Activated T-helper 17 cell treated with anti-CD3 and anti-CD28 coated beads, Interleukin-2, amount 50 U/mL, for 72 hours (primary cell): ENCODE results near the gene ALG11. TPM values are rescaled to one million over a fixed set of nuclear protein-coding genes. Genes with fewer than 3 reads are reported as not detected.
"Not testable (repeated sequence)": the region's sequence is repeated elsewhere in the genome, so short reads cannot be mapped to it uniquely, and the experiment has no call there.

Source experiments
- ATAC-seq: fragments of 150-1000 bp; cut with Tn5 transposase; replicated peaks from 2 replicates; pipeline ENCODE4 v1.10.0; 2021; ENCODE audit warnings: mild to moderate bottlenecking, moderate library complexity
- H3K27ac Mint-ChIP-seq: one replicate; pipeline ENCODE4 v1.8.0; 2022; ENCODE audit warnings: mixed read lengths
- H3K27me3 Mint-ChIP-seq: one replicate; pipeline ENCODE4 v1.8.0; 2022; ENCODE audit warnings: mixed read lengths
- H3K36me3 Mint-ChIP-seq: one replicate; pipeline ENCODE4 v1.8.0; 2022; ENCODE audit warnings: low read depth, mild to moderate bottlenecking, mixed read lengths
- H3K4me1 Mint-ChIP-seq: one replicate; pipeline ENCODE4 v1.8.0; 2022; ENCODE audit warnings: mixed read lengths
- H3K4me3 Mint-ChIP-seq: one replicate; pipeline ENCODE4 v1.8.0; 2022; ENCODE audit warnings: mild to moderate bottlenecking, mixed read lengths
- H3K9me3 Mint-ChIP-seq: one replicate; pipeline ENCODE4 v1.8.0; 2022; ENCODE audit warnings: mixed read lengths
- total RNA-seq, 2 donors: library from RNA; stranded (reverse); gene quantifications; one replicate each; pipeline ENCODE4 v1.2.3, GENCODE V29; 2022

The ALG11 gene
- 10 to 100 TPM; 18.2 to 24.4 TPM for total RNA-seq

- peaks cover 8% of the 10 kb centered on the region for H3K36me3 Mint-ChIP-seq
- peaks cover 17% of the 10 kb centered on the region for H3K27me3 Mint-ChIP-seq
- peaks cover 9% of the 10 kb centered on the region for H3K4me1 Mint-ChIP-seq
- H3K27ac Mint-ChIP-seq = peak within 1 kb of the TSS; percentile 91
- H3K4me3 Mint-ChIP-seq = peak within 1 kb of the TSS; percentile 96
- H3K9me3 Mint-ChIP-seq = no peaks in the 10 kb centered on the region
- ATAC-seq = peak; percentile 99
Observed at GRCh38 chr13:52011632-52012511, at the start of gene ALG11. ALG11 (plus strand) TSS chr13:52012398; CDS start chr13:52012419, 21 bp downstream.

GRCh38 chr13:51966186-51966585 is 46.0 kb upstream of the ALG11 start:
- Mint-ChIP-seq H3K27me3 (no peaks in the 10 kb centered on the region), H3K4me3 (peak overlapping the region; percentile 25), H3K27ac (no peak overlapping the region), H3K9me3 (no peaks in the 10 kb centered on the region), H3K4me1 (peaks cover 37% of the 10 kb centered on the region), H3K36me3 (no peaks in the 10 kb centered on the region)
- no peak for ATAC-seq

GRCh38 chr13:51967482-51968446 is 44.4 kb upstream of the ALG11 start:
- H3K27me3 Mint-ChIP-seq = no peaks in the 10 kb centered on the region
- H3K9me3 Mint-ChIP-seq = no peaks in the 10 kb centered on the region
- H3K27ac Mint-ChIP-seq = peak overlapping the region; percentile 11
- peaks cover 32% of the 10 kb centered on the region for H3K4me1 Mint-ChIP-seq
- no peaks in the 10 kb centered on the region for H3K36me3 Mint-ChIP-seq
- peak; percentile 38 for ATAC-seq
- H3K4me3 Mint-ChIP-seq = peak overlapping the region; percentile 2

- H3K4me1 Mint-ChIP-seq = peaks cover 32% of the 10 kb centered on the region
- peak; percentile 31 for ATAC-seq
- no peak overlapping the region for H3K27ac Mint-ChIP-seq
- no peaks in the 10 kb centered on the region for H3K36me3 Mint-ChIP-seq
- H3K27me3 Mint-ChIP-seq = no peaks in the 10 kb centered on the region
- no peak overlapping the region for H3K4me3 Mint-ChIP-seq
- no peaks in the 10 kb centered on the region for H3K9me3 Mint-ChIP-seq
Observed at GRCh38 chr13:51970349-51970748, 41.8 kb upstream of the ALG11 start.

- H3K4me1 Mint-ChIP-seq = peaks cover 27% of the 10 kb centered on the region
- no peak for ATAC-seq
- H3K27me3 Mint-ChIP-seq = no peaks in the 10 kb centered on the region
- no peaks in the 10 kb centered on the region for H3K9me3 Mint-ChIP-seq
- no peak overlapping the region for H3K27ac Mint-ChIP-seq
- no peaks in the 10 kb centered on the region for H3K36me3 Mint-ChIP-seq
- H3K4me3 Mint-ChIP-seq = no peak overlapping the region
Observed at GRCh38 chr13:51971520-51972426, 40.4 kb upstream of the ALG11 start.

- Mint-ChIP-seq H3K9me3 (no peaks in the 10 kb centered on the region), H3K36me3 (no peaks in the 10 kb centered on the region), H3K4me1 (peaks cover 9% of the 10 kb centered on the region), H3K27me3 (no peaks in the 10 kb centered on the region), H3K27ac (no peak overlapping the region), H3K4me3 (no peak overlapping the region)
- ATAC-seq = no peak
Observed at GRCh38 chr13:51974482-51974881, 37.7 kb upstream of the ALG11 start.

- no peak overlapping the region for H3K27ac Mint-ChIP-seq
- H3K4me3 Mint-ChIP-seq = no peak overlapping the region
- H3K9me3 Mint-ChIP-seq = no peaks in the 10 kb centered on the region
- no peaks in the 10 kb centered on the region for H3K36me3 Mint-ChIP-seq
- H3K4me1 Mint-ChIP-seq = peaks cover 3% of the 10 kb centered on the region
- no peaks in the 10 kb centered on the region for H3K27me3 Mint-ChIP-seq
- peak; percentile 82 for ATAC-seq
Observed at GRCh38 chr13:51976423-51976822, 35.8 kb upstream of the ALG11 start.

- H3K9me3 Mint-ChIP-seq = no peaks in the 10 kb centered on the region
- peaks cover 3% of the 10 kb centered on the region for H3K4me1 Mint-ChIP-seq
- ATAC-seq = no peak
Observed at GRCh38 chr13:51976890-51977289, 35.3 kb upstream of the ALG11 start.

GRCh38 chr13:51977625-51978024 is 34.6 kb upstream of the ALG11 start:
- Mint-ChIP-seq H3K4me3 (no peak overlapping the region), H3K27ac (no peak overlapping the region), H3K27me3 (no peaks in the 10 kb centered on the region), H3K9me3 (no peaks in the 10 kb centered on the region), H3K36me3 (no peaks in the 10 kb centered on the region), H3K4me1 (peaks cover 3% of the 10 kb centered on the region)
- no peak for ATAC-seq

More at GRCh38 chr13:51976890-51977289, 35.3 kb upstream of the ALG11 start:
- H3K4me3 Mint-ChIP-seq = no peak overlapping the region
- no peaks in the 10 kb centered on the region for H3K36me3 Mint-ChIP-seq
- no peak overlapping the region for H3K27ac Mint-ChIP-seq
- H3K27me3 Mint-ChIP-seq = no peaks in the 10 kb centered on the region

- Mint-ChIP-seq H3K27me3 (peaks cover 4% of the 10 kb centered on the region), H3K36me3 (no peaks in the 10 kb centered on the region), H3K4me3 (no peak overlapping the region), H3K27ac (no peak overlapping the region), H3K9me3 (peaks cover 1% of the 10 kb centered on the region), H3K4me1 (peaks cover 3% of the 10 kb centered on the region)
- no peak for ATAC-seq
Observed at GRCh38 chr13:51978796-51979556, 33.2 kb upstream of the ALG11 start.

- ATAC-seq = no peak
- Mint-ChIP-seq H3K36me3 (no peaks in the 10 kb centered on the region), H3K27me3 (peaks cover 6% of the 10 kb centered on the region), H3K9me3 (peaks cover 4% of the 10 kb centered on the region), H3K27ac (no peak overlapping the region), H3K4me1 (peaks cover 3% of the 10 kb centered on the region), H3K4me3 (no peak overlapping the region)
Observed at GRCh38 chr13:51980908-51981307, 31.3 kb upstream of the ALG11 start.

- H3K27ac Mint-ChIP-seq = no peak overlapping the region
- no peak for ATAC-seq
- no peaks in the 10 kb centered on the region for H3K36me3 Mint-ChIP-seq
- peaks cover 6% of the 10 kb centered on the region for H3K27me3 Mint-ChIP-seq
- H3K4me3 Mint-ChIP-seq = no peak overlapping the region
- H3K9me3 Mint-ChIP-seq = peaks cover 4% of the 10 kb centered on the region
- H3K4me1 Mint-ChIP-seq = peaks cover 3% of the 10 kb centered on the region
Observed at GRCh38 chr13:51981355-51981754, 30.8 kb upstream of the ALG11 start.

GRCh38 chr13:51983292-51983691 is 28.9 kb upstream of the ALG11 start:
- H3K4me3 Mint-ChIP-seq, H3K9me3 Mint-ChIP-seq, H3K4me1 Mint-ChIP-seq, H3K36me3 Mint-ChIP-seq, H3K27ac Mint-ChIP-seq, H3K27me3 Mint-ChIP-seq, ATAC-seq: not testable (repeated sequence)
